ENCODE data around the gene FKBP5.
"Not testable (repeated sequence)": the region's sequence is repeated elsewhere in the genome, so short reads cannot be mapped to it uniquely, and the experiment has no call there.

FKBP5 gene

DNA sequence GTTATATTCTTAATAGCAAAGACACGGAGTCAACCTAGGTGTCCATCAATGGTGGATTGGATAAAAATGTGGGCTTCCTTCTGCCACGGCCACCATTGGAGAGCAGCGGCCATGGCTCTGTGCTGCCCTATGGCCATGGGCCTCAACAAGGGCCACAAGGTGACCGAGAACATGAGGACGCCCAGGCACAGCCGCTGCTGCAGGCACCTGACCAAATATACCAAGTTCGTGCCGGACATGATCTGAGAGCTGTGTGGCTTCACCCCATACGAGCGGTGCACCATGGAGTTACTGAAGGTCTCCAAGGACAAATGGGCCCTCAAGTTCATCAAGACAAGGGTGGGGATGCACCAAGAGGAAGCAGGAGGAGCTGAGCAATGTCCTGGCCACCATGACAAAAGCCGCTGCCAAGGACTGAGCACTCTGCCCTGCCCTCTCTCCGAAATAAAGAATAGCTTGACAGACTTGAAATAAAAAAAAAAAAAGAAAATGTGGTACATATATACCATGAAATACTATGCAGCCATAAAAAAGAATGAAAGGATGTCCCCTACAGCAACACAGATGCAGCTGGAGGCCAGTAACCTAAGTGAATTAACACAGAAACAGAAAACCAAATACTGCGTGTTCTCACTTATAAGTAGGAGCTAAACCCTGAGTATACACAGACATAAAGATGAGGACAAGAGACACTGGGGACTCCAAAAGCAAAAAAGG, 81.0 kb downstream of the FKBP5 start:
- DNase-seq: no peak

GRCh38 chr6:35605600-35605999, 83.1 kb downstream of the FKBP5 start:
- no peak for DNase-seq

DNA sequence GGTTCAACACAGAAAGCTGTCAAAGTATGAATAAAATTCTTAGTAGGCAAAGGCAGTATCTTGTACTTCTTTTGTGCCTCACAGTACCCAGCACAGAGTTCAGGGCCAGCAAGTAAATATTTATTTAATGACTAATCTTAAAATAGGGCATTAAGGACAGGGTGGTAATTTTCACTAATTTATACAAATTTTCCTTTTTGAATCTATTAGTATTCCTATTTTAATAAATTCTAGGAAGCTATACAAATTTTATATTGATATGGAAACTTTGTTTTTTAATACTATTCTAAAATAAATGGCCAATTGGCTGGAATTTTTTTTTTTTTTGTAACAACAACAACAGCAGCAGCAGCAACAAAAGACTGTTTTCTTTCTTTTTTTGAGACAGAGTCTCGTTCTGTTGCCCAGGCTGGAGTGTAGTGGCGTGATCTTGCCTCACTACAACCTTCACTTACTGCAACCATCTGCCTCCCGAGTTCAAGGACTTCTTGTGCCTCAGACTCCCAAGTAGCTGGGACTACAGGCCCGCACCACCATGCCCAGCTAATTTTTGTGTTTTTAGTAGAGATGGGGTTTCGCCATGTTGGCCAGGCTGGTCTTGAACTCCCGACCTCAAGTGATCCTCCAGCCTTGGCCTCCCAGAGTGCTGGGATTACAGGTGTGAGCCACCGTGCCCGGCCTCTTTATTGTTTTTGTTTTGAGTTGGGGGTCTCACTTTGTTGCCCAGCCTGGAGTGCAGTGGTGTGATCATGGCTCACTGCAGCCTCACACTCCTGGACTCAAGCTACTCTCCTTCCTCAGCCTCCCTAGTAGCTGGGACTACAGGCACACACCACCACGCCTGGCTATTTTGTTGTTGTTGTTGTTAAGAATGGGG, 85.2 kb downstream of the FKBP5 start:
- no peak for DNase-seq

GRCh38 chr6:35602133-35602946, 86.4 kb downstream of the FKBP5 start:
- DNase-seq: no peak

- DNase-seq: peak; percentile 80
These were observed 87.2 kb downstream of the FKBP5 start for GRCh38 chr6:35601331-35602132.

DNA sequence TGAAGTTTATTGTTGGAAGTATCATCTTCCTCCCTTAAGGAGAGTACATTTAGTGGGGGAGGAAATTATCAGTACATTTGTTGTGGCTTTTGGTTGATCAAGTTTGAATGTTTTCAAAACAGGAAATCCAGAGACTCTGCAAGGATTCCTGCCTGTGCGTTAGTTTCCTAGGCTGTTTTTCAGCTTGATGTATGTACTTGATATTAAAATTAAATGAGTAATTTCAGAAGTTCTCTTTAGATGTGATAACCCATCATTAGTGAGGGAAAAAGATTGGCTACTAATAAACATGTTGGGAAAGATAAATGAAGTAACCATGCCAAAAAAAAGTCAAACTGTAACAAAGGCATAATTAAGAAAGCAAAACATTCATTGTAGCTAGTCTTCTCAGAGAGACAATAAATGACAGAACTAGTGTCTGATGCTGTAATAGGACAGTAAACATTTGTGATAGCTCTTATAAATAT, 88.0 kb downstream of the FKBP5 start:
- DNase-seq: no peak

- DNase-seq: no peak
These were observed 88.7 kb downstream of the FKBP5 start for GRCh38 chr6:35599761-35600658.

DNA sequence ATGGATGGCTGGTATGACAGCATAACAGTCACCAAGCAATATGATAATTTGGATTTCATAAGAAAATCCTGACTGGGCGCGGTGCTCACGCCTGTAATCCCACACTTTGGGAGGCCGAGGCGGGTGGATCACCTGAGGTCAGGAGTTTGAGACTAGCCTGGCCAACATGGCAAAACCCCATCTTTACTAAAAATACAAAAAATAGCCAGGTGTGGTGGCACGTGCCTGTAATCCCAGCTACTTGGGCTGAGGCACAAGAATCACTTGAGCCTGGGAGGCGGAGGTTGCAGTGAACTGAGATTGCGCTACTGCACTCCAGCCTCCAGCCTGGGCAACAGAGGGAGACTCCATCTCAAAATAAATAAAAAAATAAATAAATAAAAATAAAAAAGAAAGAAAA, 90.1 kb downstream of the FKBP5 start:
- not testable (repeated sequence) for DNase-seq

- DNase-seq: no peak
These were observed 92.0 kb downstream of the FKBP5 start for GRCh38 chr6:35596448-35597442.

- DNase-seq: no peak
These were observed 94.1 kb downstream of the FKBP5 start for GRCh38 chr6:35594503-35595186.

- no peak for DNase-seq
These were observed 96.5 kb downstream of the FKBP5 start for GRCh38 chr6:35592178-35592577.

- DNase-seq: no peak
These were observed 98.1 kb downstream of the FKBP5 start for GRCh38 chr6:35590622-35591066.

DNA sequence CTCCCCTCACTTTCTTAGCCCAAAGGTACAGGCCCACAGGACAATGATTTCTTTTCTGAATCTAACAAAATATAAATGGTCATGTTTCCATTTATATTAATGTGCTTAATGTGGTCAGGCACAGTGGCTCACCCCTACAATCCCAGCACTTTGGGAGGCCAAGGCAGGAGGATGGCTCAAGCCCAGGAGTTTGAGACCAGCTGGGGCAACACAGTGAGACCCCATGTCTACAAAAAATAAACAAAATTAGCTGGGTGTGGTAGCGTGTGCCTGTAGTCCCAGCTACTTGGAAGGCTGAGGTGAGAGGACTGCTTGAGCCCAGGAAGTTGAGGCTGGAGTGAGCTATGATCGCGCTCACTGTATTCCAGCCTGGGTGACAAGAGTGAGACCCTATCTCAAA, 98.8 kb downstream of the FKBP5 start:
- no peak for DNase-seq

GRCh38 chr6:35589201-35589739, 99.4 kb downstream of the FKBP5 start:
- no peak for DNase-seq

DNA sequence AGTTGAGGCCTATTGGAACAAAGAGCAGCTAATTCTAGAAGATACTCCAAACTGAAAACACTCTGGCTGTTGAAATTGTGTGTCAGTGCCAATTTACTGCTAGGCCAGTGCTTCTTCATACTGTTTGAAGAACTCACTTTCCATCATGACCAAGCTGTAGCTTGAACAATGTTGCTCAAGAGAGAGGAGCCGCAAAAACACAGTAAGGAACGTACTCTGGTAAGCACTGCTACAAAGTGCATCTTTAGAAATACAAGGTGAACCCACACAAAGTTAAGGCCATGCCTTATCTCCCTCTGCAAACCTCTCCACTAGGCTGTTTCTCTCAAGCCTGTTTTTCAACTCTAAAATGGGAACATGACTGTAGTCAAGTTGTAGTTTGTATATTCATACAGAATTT, 101.5 kb downstream of the FKBP5 start:
- DNase-seq: no peak

GRCh38 chr6:35586542-35586941, 102.2 kb downstream of the FKBP5 start:
- no peak for DNase-seq

GRCh38 chr6:35585658-35586057, 103.1 kb downstream of the FKBP5 start:
- DNase-seq: no peak

DNA sequence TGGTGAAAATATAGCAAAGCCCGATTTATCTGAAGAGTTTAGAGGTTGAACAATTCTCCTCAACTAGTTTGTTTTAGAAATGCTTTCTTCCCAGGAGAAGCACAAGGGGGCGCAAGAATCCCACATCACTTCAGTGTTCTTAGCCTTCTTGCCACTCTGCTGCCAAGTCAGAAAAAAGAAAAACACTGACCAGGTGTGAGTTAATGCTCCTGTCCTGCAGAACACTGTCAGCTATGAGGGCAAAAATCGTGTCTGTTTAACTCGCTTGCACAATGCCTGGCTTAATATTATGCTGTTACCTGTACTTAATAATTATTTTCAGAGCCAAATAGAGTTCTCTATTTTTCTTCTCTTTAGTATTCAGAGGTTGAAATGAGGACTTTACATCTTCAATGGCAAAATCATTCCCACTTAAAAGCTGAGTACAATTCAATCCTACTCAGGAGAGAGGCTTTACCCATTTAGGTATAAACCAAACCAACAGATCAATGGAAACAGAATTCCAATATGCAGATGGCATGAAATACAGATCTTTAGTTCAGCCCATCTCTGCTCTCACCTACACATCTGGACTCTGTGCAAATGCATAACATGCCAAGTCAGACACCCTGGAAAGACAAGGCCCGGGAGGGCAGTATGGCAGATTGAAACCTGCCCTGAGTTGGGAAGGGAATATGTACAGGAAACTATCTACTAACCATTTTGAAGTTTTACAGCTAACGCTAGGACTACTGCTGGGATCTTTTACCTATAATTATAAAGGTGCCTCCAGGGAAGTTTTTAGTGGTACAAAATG, 104.6 kb downstream of the FKBP5 start:
- peak; percentile 87 for DNase-seq

All from activated effector memory CD4-positive, alpha-beta T cell treated with anti-CD3 and anti-CD28 coated beads, Interleukin-2, amount 50 U/mL, for 16 hours (primary cell).